Measurements from ENCODE around the gene RIPOR3.
"Not testable (repeated sequence)": the region's sequence is repeated elsewhere in the genome, so short reads cannot be mapped to it uniquely, and the experiment has no call there.

RIPOR3 gene

GRCh38 chr20:50602432-50603088 is 88.8 kb downstream of the RIPOR3 start:
- Histone ChIP-seq H3K4me3 (ENCODE audit: low read depth, low read length) (no peak overlapping the region), H3K27me3 (no peaks in the 10 kb centered on the region), H3K4me1 (no peaks in the 10 kb centered on the region), H3K9me3 (no peaks in the 10 kb centered on the region), H3K36me3 (no peaks in the 10 kb centered on the region)
- TF ChIP-seq, protein P1, sequence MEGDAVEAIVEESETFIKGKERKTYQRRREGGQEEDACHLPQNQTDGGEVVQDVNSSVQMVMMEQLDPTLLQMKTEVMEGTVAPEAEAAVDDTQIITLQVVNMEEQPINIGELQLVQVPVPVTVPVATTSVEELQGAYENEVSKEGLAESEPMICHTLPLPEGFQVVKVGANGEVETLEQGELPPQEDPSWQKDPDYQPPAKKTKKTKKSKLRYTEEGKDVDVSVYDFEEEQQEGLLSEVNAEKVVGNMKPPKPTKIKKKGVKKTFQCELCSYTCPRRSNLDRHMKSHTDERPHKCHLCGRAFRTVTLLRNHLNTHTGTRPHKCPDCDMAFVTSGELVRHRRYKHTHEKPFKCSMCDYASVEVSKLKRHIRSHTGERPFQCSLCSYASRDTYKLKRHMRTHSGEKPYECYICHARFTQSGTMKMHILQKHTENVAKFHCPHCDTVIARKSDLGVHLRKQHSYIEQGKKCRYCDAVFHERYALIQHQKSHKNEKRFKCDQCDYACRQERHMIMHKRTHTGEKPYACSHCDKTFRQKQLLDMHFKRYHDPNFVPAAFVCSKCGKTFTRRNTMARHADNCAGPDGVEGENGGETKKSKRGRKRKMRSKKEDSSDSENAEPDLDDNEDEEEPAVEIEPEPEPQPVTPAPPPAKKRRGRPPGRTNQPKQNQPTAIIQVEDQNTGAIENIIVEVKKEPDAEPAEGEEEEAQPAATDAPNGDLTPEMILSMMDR (IDR thresholded peaks at IDR 0.05; ENCODE audit: low read depth, low read length): no peak
- no peak for DNase-seq

DNA sequence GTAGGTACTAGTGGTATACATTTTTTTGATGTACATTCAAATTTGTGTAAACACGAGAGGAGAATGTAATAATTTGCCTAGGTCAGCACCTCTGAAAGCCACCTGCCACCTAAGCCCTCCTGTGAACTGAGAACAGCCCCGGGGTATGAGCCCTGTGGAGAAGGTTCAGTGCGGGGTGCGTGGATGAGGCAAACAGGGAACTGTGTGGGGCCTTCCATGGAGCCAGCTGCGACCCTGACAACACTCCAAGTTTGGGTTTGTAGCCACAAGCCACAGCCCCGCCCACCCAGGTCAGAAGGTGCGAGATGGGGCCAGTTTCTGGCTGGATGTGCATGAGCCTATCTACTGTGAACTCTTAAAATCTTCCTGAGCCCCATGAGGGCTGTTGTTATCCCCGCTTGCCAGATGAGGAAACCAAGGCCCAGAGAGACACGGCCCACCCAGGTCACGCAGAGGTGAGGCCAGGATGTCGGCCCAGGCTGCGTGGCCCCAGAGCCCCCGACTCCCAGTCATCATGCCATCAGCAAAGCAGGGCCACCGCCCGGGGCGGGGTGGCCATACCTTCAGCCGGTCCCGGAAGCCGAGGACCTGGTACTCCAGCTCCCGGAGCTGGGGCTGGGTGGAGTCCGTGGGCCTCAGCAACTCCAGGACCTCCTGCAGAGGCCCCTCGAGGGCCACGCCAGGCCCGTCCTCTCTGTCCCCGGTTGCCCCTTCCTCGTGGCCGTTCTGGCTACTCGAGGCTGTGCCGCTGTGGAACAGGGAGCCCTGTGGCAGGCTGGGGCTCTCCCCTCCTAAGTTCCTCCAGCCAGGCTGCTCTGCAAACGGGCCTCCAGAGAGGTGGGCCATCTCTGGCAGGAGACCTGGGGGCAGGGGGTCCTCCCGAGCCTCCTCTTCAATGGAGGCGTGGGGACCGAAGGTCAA is 89.6 kb downstream of the RIPOR3 start:
- no peaks in the 10 kb centered on the region for H3K36me3 ChIP-seq
- H3K4me3 ChIP-seq (ENCODE audit: low read depth, low read length): no peak overlapping the region
- no peaks in the 10 kb centered on the region for H3K4me1 ChIP-seq
- TF ChIP-seq, protein P1 (IDR thresholded peaks at IDR 0.05; ENCODE audit: low read depth, low read length): no peak
- no peaks in the 10 kb centered on the region for H3K9me3 ChIP-seq
- H3K27me3 ChIP-seq: no peaks in the 10 kb centered on the region
- no peak for DNase-seq

DNA sequence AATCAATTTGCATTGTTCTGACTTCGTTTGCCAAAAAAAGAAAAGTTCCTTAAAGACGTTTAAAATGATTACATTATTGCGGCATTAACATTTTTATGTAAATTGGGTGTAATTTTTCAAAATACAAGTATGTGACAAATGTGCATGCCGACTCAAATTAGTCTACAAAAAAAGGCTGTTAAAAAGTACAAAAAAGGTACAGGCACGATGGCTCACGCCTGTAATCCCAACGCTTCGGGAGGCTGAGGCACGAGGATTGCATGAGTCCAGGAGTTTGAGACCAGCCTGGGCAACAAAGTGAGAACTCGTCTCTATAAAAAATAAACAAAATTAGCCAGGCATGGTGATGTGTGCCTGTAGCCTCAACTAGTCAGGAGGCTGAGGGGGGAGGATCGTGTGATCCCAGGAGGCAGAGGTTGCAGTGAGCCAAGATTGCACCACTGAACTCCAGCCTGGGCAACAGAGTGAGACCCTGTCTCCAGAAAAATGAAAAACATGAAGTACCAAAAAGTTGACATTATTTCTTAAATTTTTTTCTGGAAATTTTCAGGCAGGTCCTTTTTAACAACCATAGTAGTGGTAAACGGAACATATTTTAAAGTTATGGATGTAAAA is 91.0 kb downstream of the RIPOR3 start:
- H3K36me3 ChIP-seq: no peaks in the 10 kb centered on the region
- TF ChIP-seq, protein P1 (IDR thresholded peaks at IDR 0.05; ENCODE audit: low read depth, low read length): no peak
- no peaks in the 10 kb centered on the region for H3K4me1 ChIP-seq
- no peak overlapping the region for H3K4me3 ChIP-seq (ENCODE audit: low read depth, low read length)
- no peaks in the 10 kb centered on the region for H3K27me3 ChIP-seq
- no peak for DNase-seq
- no peaks in the 10 kb centered on the region for H3K9me3 ChIP-seq

DNA sequence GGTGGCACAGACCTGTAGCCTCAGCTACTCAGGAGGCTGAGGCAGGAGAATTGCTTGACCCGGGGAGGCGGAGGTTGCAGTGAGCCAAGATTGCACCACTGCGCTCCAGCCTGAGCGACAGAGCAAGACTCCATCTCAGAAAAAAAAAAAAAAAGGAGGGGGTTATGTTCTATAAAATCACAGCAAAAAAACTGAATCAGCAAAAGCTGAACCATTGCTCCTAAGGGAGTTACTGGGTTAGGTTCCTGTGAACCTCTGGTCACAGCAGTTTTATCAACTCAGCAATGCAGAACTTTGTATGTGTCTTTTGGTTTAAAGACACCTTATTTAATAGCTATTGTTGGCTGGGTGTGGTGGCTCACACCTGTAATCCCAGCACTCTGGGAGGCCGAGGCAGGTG is 92.6 kb downstream of the RIPOR3 start:
- H3K27me3 ChIP-seq; H3K36me3 ChIP-seq; H3K4me1 ChIP-seq; DNase-seq; H3K9me3 ChIP-seq; H3K4me3 ChIP-seq (ENCODE audit: low read depth, low read length): not testable (repeated sequence)

DNA sequence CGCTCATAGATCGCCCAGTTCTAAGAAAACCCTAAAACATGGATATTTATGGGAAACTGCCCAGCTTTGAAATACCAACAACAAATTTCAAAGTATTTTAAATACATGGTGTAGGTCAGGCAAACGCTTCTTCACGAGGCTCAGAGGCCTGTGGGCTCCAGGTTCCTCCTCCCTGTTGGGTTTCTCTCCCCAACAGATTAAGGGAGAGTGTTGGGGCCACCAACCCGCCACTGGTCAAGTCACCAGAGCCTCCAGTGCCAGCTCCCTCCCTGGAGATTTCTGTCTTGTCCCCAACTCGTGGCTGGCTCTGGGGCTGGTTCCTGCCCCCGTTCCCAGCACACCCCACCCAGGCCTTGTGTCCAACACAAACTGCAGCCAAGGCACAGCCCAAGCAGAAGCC is 93.3 kb downstream of the RIPOR3 start:
- Histone ChIP-seq H3K9me3 (no peaks in the 10 kb centered on the region), H3K4me3 (ENCODE audit: low read depth, low read length) (no peak overlapping the region), H3K4me1 (no peaks in the 10 kb centered on the region), H3K36me3 (no peaks in the 10 kb centered on the region), H3K27me3 (no peaks in the 10 kb centered on the region)
- TF ChIP-seq, protein P1 (IDR thresholded peaks at IDR 0.05; ENCODE audit: low read depth, low read length): no peak
- DNase-seq: no peak

- no peak overlapping the region for H3K4me3 ChIP-seq (ENCODE audit: low read depth, low read length)
- TF ChIP-seq, protein P1 (IDR thresholded peaks at IDR 0.05; ENCODE audit: low read depth, low read length): no peak
- H3K27me3 ChIP-seq: no peaks in the 10 kb centered on the region
- no peaks in the 10 kb centered on the region for H3K4me1 ChIP-seq
- no peaks in the 10 kb centered on the region for H3K9me3 ChIP-seq
- no peak for DNase-seq
- H3K36me3 ChIP-seq: no peaks in the 10 kb centered on the region
Measured at GRCh38 chr20:50597406-50597969, 93.9 kb downstream of the RIPOR3 start.

Data from BE2C (cell line).